ENCODE measurements around the gene DMD. TPM values are rescaled to one million over a fixed set of nuclear protein-coding genes. Genes with fewer than 3 reads are reported as not detected.

The DMD gene
- total and polyA plus RNA-seq, 2 of the 8 experiments (the other 6 are each of a cell fraction or from before 2014, with no cell fraction given), result 4.8 to 7.4 TPM

- no peak overlapping the region for H2BK5ac ChIP-seq (ENCODE audit: low read depth, low read length)
- no peaks in the 10 kb centered on the region for H3K23me2 ChIP-seq (ENCODE audit: low read depth, low read length)
- no peak overlapping the region for H4K8ac ChIP-seq (ENCODE audit: extremely low read depth, insufficient read depth, low read length)
- H3K27me3 ChIP-seq (replicated peaks in 1 of 4; ENCODE audit: control insufficient read depth in 3 of 4, extremely low read depth in 1 of 4, insufficient read depth in 3 of 4, low read length in 3 of 4), result no peaks in the 10 kb centered on the region
- no peaks in the 10 kb centered on the region for H3K36me3 ChIP-seq (ENCODE audit: control insufficient read depth in 2 of 4, insufficient read depth in 4 of 4, low read length in 3 of 4)
- POLR2A ChIA-PET (ENCODE audit: partially characterized antibody), result no interaction called here
- no peak overlapping the region for H3K4me2 ChIP-seq (ENCODE audit: insufficient read depth in 1 of 2, low read depth in 2 of 2, low read length in 2 of 2)
- no peak overlapping the region for H3K27ac ChIP-seq (ENCODE audit: low read depth, low read length)
- no peak overlapping the region for H3K14ac ChIP-seq (ENCODE audit: insufficient read length)
- no peaks in the 10 kb centered on the region for H3K9me3 ChIP-seq (ENCODE audit: insufficient read depth in 2 of 2, low read depth in 1 of 2, low read length in 1 of 2)
- no peaks in the 10 kb centered on the region for H3K79me1 ChIP-seq (ENCODE audit: low read depth, low read length)
- no peak overlapping the region for H3K18ac ChIP-seq (ENCODE audit: extremely low read depth, low read length)
- no peak overlapping the region for H2BK20ac ChIP-seq (ENCODE audit: low read length)
- H3K79me2 ChIP-seq (ENCODE audit: control insufficient read depth in 1 of 2, insufficient read depth in 2 of 2, low read length in 2 of 2), result no peaks in the 10 kb centered on the region
- no peak overlapping the region for H4K91ac ChIP-seq (replicated peaks; ENCODE audit: insufficient read length, low read length)
- CTCF ChIA-PET (ENCODE audit: partially characterized antibody), result interaction anchor here (1.1 to 1.4 kb wide), 2 partner anchors 142 to 384 kb away, joined by 3 to 4 read pairs; no protein-coding TSS in a partner anchor
- WGBS, 2 experiments (ENCODE audit: extremely low coverage in 1 of 2, insufficient coverage in 1 of 2, insufficient read length in 1 of 2, insufficient replicate concordance in 2 of 2, low coverage in 1 of 2, low lambda C conversion rate in 2 of 2, missing lambda C conversion rate in 1 of 2), result 96% methylated on average over 3 of the region's 3 CpGs; no CpG with 5 or more reads in 1 of the 2 experiments
- H3K4ac ChIP-seq (replicated peaks; ENCODE audit: insufficient read length, low read depth, low read length), result no peak overlapping the region
- no peak overlapping the region for H4K5ac ChIP-seq (ENCODE audit: insufficient read length, low read depth, low read length)
- no peak overlapping the region for H3K4me3 ChIP-seq (ENCODE audit: extremely low read depth in 1 of 4, insufficient read depth in 2 of 4, low read depth in 3 of 4, low read length in 4 of 4)
- no peak overlapping the region for H2AFZ ChIP-seq (ENCODE audit: low read length)
- H3K9ac ChIP-seq (replicated peaks in 1 of 4; ENCODE audit: extremely low read depth in 1 of 4, low read depth in 3 of 4, low read length in 3 of 4), result no peak overlapping the region
- H2BK15ac ChIP-seq (ENCODE audit: low read length), result no peak overlapping the region
- FAIRE-seq (no peak), DNase-seq (ENCODE audit: low read depth in 1 of 2, low spot score in 2 of 2) (no peak)
- no peak overlapping the region for H2BK120ac ChIP-seq (replicated peaks; ENCODE audit: low read depth, low read length)
- no peaks in the 10 kb centered on the region for H4K20me1 ChIP-seq (replicated peaks in 1 of 2; ENCODE audit: control insufficient read depth in 1 of 2, insufficient read depth in 2 of 2, low read length in 2 of 2)
- H3K4me1 ChIP-seq (replicated peaks in 1 of 4; ENCODE audit: control insufficient read depth in 3 of 4, insufficient read depth in 4 of 4, low read length in 3 of 4), result no peaks in the 10 kb centered on the region
- no peak overlapping the region for H3K56ac ChIP-seq (replicated peaks; ENCODE audit: insufficient read length, low read depth, low read length)
- H3K23ac ChIP-seq (ENCODE audit: insufficient read length), result no peak overlapping the region
- H2AK5ac ChIP-seq (ENCODE audit: low read depth, low read length), result no peak overlapping the region
- no peak overlapping the region for H2BK12ac ChIP-seq (ENCODE audit: low read depth, low read length)
- no peak for TF ChIP-seq BCL11A (IDR thresholded peaks at IDR 0.05; ENCODE audit: low read depth in 2 of 2, low read length in 2 of 2)
- no peak for TF ChIP-seq MAFK (IDR thresholded peaks at IDR 0.05; ENCODE audit: low read depth, low read length)
- TF ChIP-seq, protein P1, sequence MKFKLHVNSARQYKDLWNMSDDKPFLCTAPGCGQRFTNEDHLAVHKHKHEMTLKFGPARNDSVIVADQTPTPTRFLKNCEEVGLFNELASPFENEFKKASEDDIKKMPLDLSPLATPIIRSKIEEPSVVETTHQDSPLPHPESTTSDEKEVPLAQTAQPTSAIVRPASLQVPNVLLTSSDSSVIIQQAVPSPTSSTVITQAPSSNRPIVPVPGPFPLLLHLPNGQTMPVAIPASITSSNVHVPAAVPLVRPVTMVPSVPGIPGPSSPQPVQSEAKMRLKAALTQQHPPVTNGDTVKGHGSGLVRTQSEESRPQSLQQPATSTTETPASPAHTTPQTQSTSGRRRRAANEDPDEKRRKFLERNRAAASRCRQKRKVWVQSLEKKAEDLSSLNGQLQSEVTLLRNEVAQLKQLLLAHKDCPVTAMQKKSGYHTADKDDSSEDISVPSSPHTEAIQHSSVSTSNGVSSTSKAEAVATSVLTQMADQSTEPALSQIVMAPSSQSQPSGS (IDR thresholded peaks at IDR 0.05; ENCODE audit: low read length), result no peak
Measured at GRCh38 chrX:31421441-31421840, 1789.9 kb downstream of the DMD start.

Data from H1 (cell line).